Hepatocyte (in vitro differentiated cells): ENCODE data around the gene TM9SF4. TPM values are rescaled to one million over a fixed set of nuclear protein-coding genes. Genes with fewer than 3 reads are reported as not detected.

ENCODE experiments used
- DNase-seq: peaks from one replicate; pipeline ENCODE4 v3.0.0-alpha.2; 2016; ENCODE audit warnings: low spot score
- H2AFZ ChIP-seq: fragments of 200-600 bp; sonication (generic); 2 replicates; pipeline ENCODE4 v1.6.0; 2016; ENCODE audit warnings: antibody characterized with exemption, mild to moderate bottlenecking
- H3K27ac ChIP-seq: fragments of 200-600 bp; sonication (generic); 2 replicates; pipeline ENCODE4 v1.5.1; 2016; ENCODE audit warnings: mild to moderate bottlenecking
- H3K27me3 ChIP-seq: fragments of 200-600 bp; sonication (generic); 2 replicates; pipeline ENCODE4 v1.6.1; 2016
- H3K36me3 ChIP-seq: fragments of 200-600 bp; sonication (generic); replicated peaks from 2 replicates; pipeline ENCODE4 v1.5.1; 2016; ENCODE audit warnings: low read depth; ENCODE audit not compliant: insufficient read depth
- H3K4me1 ChIP-seq: fragments of 200-600 bp; sonication (generic); 2 replicates; pipeline ENCODE4 v1.5.1; 2016; ENCODE audit warnings: mild to moderate bottlenecking, moderate library complexity; ENCODE audit not compliant: insufficient read depth
- H3K4me2 ChIP-seq: fragments of 200-600 bp; sonication (generic); 2 replicates; pipeline ENCODE4 v1.6.0; 2016
- H3K4me3 ChIP-seq: fragments of 200-600 bp; sonication (generic); 2 replicates; pipeline ENCODE4 v1.5.1; 2016; ENCODE audit warnings: mild to moderate bottlenecking
- H3K79me2 ChIP-seq: fragments of 200-600 bp; sonication (generic); 2 replicates; pipeline ENCODE4 v1.6.0; 2017; ENCODE audit warnings: mild to moderate bottlenecking
- H3K9me2 ChIP-seq: fragments of 200-600 bp; sonication (generic); replicated peaks from 2 replicates; pipeline ENCODE4 v1.6.0; 2017; ENCODE audit warnings: mild to moderate bottlenecking; ENCODE audit not compliant: insufficient read depth
- H3K9me3 ChIP-seq: fragments of 200-600 bp; sonication (generic); 2 replicates; pipeline ENCODE4 v1.5.1; 2016; ENCODE audit warnings: low read depth, mild to moderate bottlenecking
- H4K20me1 ChIP-seq: fragments of 200-600 bp; sonication (generic); 2 replicates; pipeline ENCODE4 v1.6.0; 2016; ENCODE audit warnings: mild to moderate bottlenecking; ENCODE audit not compliant: insufficient read depth, poor library complexity, severe bottlenecking
- CTCF ChIP-seq: fragments of 200-600 bp; sonication (generic); IDR thresholded peaks from 2 replicates; pipeline ENCODE4 v1.5.1; 2016; ENCODE audit warnings: antibody characterized with exemption, mild to moderate bottlenecking; ENCODE audit not compliant: poor library complexity
- EZH2 ChIP-seq: fragments of 200-600 bp; sonication (generic); IDR thresholded peaks from 2 replicates; pipeline ENCODE4 v1.6.1; 2016; ENCODE audit warnings: antibody characterized with exemption, mild to moderate bottlenecking, borderline replicate concordance
- EZH2phosphoT487 ChIP-seq: fragments of 200-600 bp; sonication (generic); IDR thresholded peaks from one replicate; pipeline ENCODE4 v1.6.1; 2018; ENCODE audit warnings: antibody characterized with exemption, mild to moderate bottlenecking, low read depth, moderate library complexity; ENCODE audit not compliant: unreplicated experiment, severe bottlenecking
- WGBS: methylation state at CpG from one replicate; pipeline ENCODE4 v1.1.6; 2016; ENCODE audit warnings: low lambda C conversion rate; ENCODE audit errors: missing lambda C conversion rate; 5-methylcytosine and 5-hydroxymethylcytosine counted together
- polyA plus RNA-seq: library from polyadenylated mRNA; unstranded; fragments of >200 nt; fragmentation: Nextera tagmentation; extraction: Ambion mirVana; gene quantifications from 2 replicates; pipeline ENCODE4 v1.2.1, GENCODE V29; 2016
- total RNA-seq: library from RNA; depleted of rRNA; stranded (reverse); fragments of >200 nt; gene quantifications from 2 replicates; pipeline ENCODE4 v1.2.3, GENCODE V29; 2014

The TM9SF4 gene
- total and polyA plus RNA-seq, 2 experiments from 2014 or later: 65.3 to 86.4 TPM

- Histone ChIP-seq H3K4me2 (no peak overlapping the region), H2AFZ (no peak overlapping the region), H3K4me3 (no peak overlapping the region), H3K4me1 (no peaks in the 10 kb centered on the region), H3K9me3 (no peaks in the 10 kb centered on the region), H3K79me2 (peaks cover 3% of the 10 kb centered on the region), H3K27me3 (no peaks in the 10 kb centered on the region), H3K9me2 (no peaks in the 10 kb centered on the region), H3K27ac (no peak overlapping the region), H4K20me1 (no peaks in the 10 kb centered on the region), H3K36me3 (peaks cover 10% of the 10 kb centered on the region)
- WGBS: 97% methylated on average over 15 of the region's 15 CpGs
- TF ChIP-seq CTCF (no peak), EZH2phosphoT487 (no peak), EZH2 (no peak)
- DNase-seq: no peak
Measured at GRCh38 chr20:32142991-32143390, 33.5 kb downstream of the TM9SF4 start.

DNA sequence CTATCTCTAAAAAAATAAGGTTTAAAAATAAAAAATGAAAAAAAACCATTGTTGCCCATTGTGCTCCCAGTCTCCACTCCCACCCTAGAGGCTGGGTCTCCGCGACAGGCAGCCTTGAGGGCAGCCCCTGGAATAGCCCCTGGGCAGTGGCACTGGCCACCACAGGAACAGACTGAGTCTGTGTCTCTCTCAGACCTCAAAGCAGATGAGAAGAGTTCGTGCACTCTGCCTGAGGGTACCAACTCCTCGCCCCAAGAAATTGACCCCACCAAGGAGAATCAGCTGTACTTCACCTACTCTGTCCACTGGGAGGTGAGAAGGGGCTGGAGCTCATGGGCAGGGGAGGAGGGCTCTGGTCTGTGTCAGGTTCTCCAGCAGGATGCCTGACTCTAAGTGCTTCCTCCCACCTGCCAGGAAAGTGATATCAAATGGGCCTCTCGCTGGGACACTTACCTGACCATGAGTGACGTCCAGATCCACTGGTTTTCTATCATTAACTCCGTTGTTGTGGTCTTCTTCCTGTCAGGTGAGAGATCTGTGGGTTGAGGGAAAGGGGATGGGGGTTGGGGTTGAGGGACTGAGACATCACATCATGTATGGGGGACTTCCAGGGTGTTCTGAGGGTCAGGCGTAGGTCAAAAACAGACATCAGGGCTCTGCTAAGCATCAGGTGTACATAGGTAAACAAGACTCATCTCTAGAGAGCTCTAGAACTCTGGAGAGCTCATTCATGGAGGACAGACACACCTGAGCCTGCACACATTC, 35.6 kb downstream of the TM9SF4 start:
- H2AFZ ChIP-seq: no peak overlapping the region
- H3K9me3 ChIP-seq: no peaks in the 10 kb centered on the region
- WGBS: 97% methylated on average over 8 of the region's 8 CpGs
- H3K4me1 ChIP-seq: no peaks in the 10 kb centered on the region
- H4K20me1 ChIP-seq: no peaks in the 10 kb centered on the region
- no peak overlapping the region for H3K4me2 ChIP-seq
- no peaks in the 10 kb centered on the region for H3K27me3 ChIP-seq
- H3K27ac ChIP-seq: no peak overlapping the region
- peaks cover 3% of the 10 kb centered on the region for H3K79me2 ChIP-seq
- no peak overlapping the region for H3K4me3 ChIP-seq
- peaks cover 6% of the 10 kb centered on the region for H3K36me3 ChIP-seq
- H3K9me2 ChIP-seq: no peaks in the 10 kb centered on the region
- TF ChIP-seq EZH2: no peak
- no peak for TF ChIP-seq CTCF
- TF ChIP-seq EZH2phosphoT487: no peak
- no peak for DNase-seq

GRCh38 chr20:32149566-32150170, 40.2 kb downstream of the TM9SF4 start:
- WGBS: 92% methylated on average over 8 of the region's 8 CpGs
- Histone ChIP-seq H3K4me2 (no peak overlapping the region), H3K27me3 (no peaks in the 10 kb centered on the region), H3K4me1 (peaks cover 4% of the 10 kb centered on the region), H3K79me2 (no peaks in the 10 kb centered on the region), H2AFZ (no peak overlapping the region), H3K9me3 (no peaks in the 10 kb centered on the region), H3K36me3 (peaks cover 7% of the 10 kb centered on the region), H3K27ac (no peak overlapping the region), H3K4me3 (no peak overlapping the region), H4K20me1 (no peaks in the 10 kb centered on the region), H3K9me2 (no peaks in the 10 kb centered on the region)
- TF ChIP-seq EZH2 (no peak), EZH2phosphoT487 (no peak), CTCF (no peak)
- DNase-seq: no peak
